Endometrial microvascular endothelial cells (primary cell): Measurements from ENCODE around the gene LDHA. TPM values are rescaled to one million over a fixed set of nuclear protein-coding genes. Genes with fewer than 3 reads are reported as not detected.

ENCODE experiments used
- in situ Hi-C: cut with HindIII; loops from 2 replicates; pipeline ENCODE4 v1.10.0; 2017; ENCODE audit warnings: low sequenced_read_pairs, low pct_unique_long_range_greater_than_20kb; ENCODE audit errors: inconsistent ontology term
- total RNA-seq: library from RNA; depleted of rRNA; stranded (reverse); fragments of >200 nt; gene quantifications from one replicate; pipeline ENCODE4 v1.2.3, GENCODE V29; 2015; ENCODE audit errors: inconsistent ontology term

The LDHA gene
- total RNA-seq, 1 donor from 2014 or later: 1,100 TPM

DNA sequence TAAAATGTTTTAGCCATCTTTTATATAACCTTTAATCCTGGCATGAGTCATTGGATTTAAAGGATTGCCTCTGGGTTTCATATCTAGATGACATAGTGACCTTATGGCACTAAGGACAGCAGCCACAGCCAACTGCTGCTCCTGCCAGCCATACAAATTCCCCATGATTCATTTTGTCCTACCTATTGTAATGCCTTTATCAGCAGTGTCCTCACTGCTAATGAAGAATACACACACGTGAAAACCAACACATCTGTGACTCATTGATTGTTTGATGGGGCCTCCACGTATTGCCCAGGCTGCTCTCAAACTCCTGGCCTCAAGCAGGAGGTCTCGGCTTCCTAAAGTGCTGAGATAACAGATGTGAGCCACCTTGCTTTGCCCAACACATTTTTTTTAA, 63.1 kb downstream of the LDHA start:
- in situ Hi-C loops: no loop called here

Other genes starting within 250 kb of the LDHA start
- gene MRGPRX4, start 221.7 kb upstream of the LDHA start, total RNA-seq: not detected
- not detected for gene SAA4, start 157.8 kb upstream of the LDHA start, total RNA-seq
- not detected for gene SAA2, start 145.9 kb upstream of the LDHA start, total RNA-seq
- gene SAA1, start 128.3 kb upstream of the LDHA start, total RNA-seq: not detected
- 19.1 TPM for gene HPS5, start 72.4 kb upstream of the LDHA start, total RNA-seq
- gene GTF2H1, start 72.0 kb upstream of the LDHA start, total RNA-seq: 64.0 TPM
- not detected for gene LDHC, start 17.8 kb downstream of the LDHA start, total RNA-seq
- not detected for gene LDHAL6A, start 61.3 kb downstream of the LDHA start, total RNA-seq
- 81.1 TPM for gene TSG101, start 132.4 kb downstream of the LDHA start, total RNA-seq
- gene UEVLD, start 194.2 kb downstream of the LDHA start, total RNA-seq: 26.8 TPM
- 1.1 TPM for gene MISFA, start 205.2 kb downstream of the LDHA start, total RNA-seq
- 16.8 TPM for gene SPTY2D1, start 239.8 kb downstream of the LDHA start, total RNA-seq